ENCODE data around the gene RSL24D1. TPM values are rescaled to one million over a fixed set of nuclear protein-coding genes. Genes with fewer than 3 reads are reported as not detected.
"Not testable (repeated sequence)": the region's sequence is repeated elsewhere in the genome, so short reads cannot be mapped to it uniquely, and the experiment has no call there.

RSL24D1 gene
- total RNA-seq, 2 donors from 2014 or later: 107 to 111 TPM

DNA sequence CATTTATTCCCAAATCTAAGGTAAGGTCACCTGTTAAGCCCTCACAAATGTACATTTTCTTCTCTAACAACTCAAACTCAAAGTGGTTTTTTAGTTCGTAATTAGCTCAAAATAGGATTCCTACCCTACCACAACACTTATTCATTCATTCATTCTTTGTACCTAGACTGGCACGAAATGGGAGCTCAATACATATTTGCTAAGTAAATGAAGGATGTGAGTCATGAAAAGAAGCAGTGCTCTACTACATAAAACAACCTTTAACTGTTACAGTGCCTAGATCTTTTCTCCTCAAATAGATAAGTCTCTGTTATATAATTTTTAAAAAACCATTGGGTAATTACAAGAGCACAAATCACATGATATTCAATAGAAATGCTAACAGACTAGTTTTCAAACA lies 13.1 kb downstream of the RSL24D1 start:
- ATAC-seq (replicated peaks): no peak
- Mint-ChIP-seq H3K36me3 (ENCODE audit: low read depth) (peaks cover 100% of the 10 kb centered on the region), H3K27me3 (no peaks in the 10 kb centered on the region), H3K9me3 (no peaks in the 10 kb centered on the region), H3K4me3 (no peak overlapping the region), H3K27ac (peak overlapping the region; percentile 29), H3K4me1 (peaks cover 16% of the 10 kb centered on the region)

GRCh38 chr15:55179141-55179540 lies 17.6 kb downstream of the RSL24D1 start:
- Mint-ChIP-seq H3K27ac (no peak overlapping the region), H3K9me3 (no peaks in the 10 kb centered on the region), H3K27me3 (no peaks in the 10 kb centered on the region), H3K4me1 (peaks cover 4% of the 10 kb centered on the region), H3K36me3 (ENCODE audit: low read depth) (peaks cover 89% of the 10 kb centered on the region), H3K4me3 (no peak overlapping the region)
- no peak for ATAC-seq (replicated peaks)

DNA sequence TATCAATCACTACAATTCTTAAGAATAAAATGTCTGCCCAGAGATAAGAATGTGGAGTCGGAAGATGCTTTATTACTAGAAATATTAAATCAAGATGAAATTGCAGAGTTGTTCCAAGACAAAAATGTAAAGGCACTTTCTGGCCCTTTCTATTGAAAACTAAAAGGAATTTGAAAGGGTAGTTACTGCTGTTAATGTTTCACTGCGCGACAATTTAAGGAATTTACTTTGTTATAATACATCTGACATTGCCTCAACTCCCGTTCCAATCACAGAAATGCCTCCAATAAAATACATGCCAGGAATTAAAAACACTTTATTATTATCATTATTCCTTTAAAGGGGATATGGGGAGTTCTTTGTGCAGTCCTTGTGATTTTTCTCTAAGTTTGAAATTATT lies 26.4 kb downstream of the RSL24D1 start:
- ATAC-seq (replicated peaks): no peak
- H3K4me1 Mint-ChIP-seq: no peaks in the 10 kb centered on the region
- H3K27me3 Mint-ChIP-seq: no peaks in the 10 kb centered on the region
- H3K4me3 Mint-ChIP-seq: no peak overlapping the region
- no peak overlapping the region for H3K27ac Mint-ChIP-seq
- no peaks in the 10 kb centered on the region for H3K9me3 Mint-ChIP-seq
- peaks cover 10% of the 10 kb centered on the region for H3K36me3 Mint-ChIP-seq (ENCODE audit: low read depth)

- no peaks in the 10 kb centered on the region for H3K9me3 Mint-ChIP-seq
- H3K4me1 Mint-ChIP-seq: no peaks in the 10 kb centered on the region
- ATAC-seq (replicated peaks): peak; percentile 72
- H3K36me3 Mint-ChIP-seq (ENCODE audit: low read depth): no peaks in the 10 kb centered on the region
- H3K4me3 Mint-ChIP-seq: no peak overlapping the region
- no peak overlapping the region for H3K27ac Mint-ChIP-seq
- no peaks in the 10 kb centered on the region for H3K27me3 Mint-ChIP-seq
These were observed 28.3 kb downstream of the RSL24D1 start for GRCh38 chr15:55168350-55168974.

DNA sequence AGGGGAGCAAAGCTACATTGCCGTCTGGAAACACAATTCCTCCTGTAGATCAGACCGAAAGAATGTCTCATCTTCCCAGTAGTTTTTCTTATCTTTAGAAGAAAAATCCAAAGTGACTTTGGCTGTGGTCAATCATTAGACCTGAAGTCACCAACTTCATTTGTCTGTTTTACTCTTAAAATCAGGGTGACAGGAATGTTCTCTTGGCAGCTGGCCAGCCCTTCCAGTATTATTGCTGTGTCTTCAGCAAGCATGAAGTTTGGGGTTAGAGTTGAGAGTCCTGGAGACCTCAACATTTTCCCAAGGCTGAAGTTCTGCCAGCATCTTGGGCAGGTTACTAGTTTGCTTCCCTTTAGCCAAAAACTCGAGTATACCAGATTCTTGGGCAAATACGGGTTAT lies 32.5 kb downstream of the RSL24D1 start:
- no peaks in the 10 kb centered on the region for H3K27me3 Mint-ChIP-seq

DNA sequence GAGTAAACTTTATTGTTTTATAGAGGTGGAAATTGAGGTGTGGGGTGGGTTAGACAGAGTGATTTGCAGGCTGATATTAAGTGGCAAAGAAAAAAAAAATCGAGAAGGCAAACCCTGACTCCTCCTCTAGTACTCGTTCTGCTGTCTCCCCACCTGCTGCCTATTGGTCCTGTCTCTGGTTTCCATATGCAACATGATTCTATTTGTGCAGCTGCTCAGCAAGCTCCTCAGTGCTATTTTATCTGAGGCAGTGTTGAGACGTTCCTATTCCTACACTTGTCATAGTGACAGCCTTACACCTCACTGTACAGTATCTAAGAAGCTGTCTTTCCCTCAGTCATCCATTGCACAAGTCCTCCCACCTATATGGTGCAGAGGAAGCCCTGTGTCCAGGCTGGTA lies 45.1 kb downstream of the RSL24D1 start:
- H3K27me3 Mint-ChIP-seq: no peaks in the 10 kb centered on the region
- H3K4me1 Mint-ChIP-seq: no peaks in the 10 kb centered on the region
- no peak for ATAC-seq (replicated peaks)
- H3K9me3 Mint-ChIP-seq: no peaks in the 10 kb centered on the region
- no peak overlapping the region for H3K4me3 Mint-ChIP-seq
- H3K36me3 Mint-ChIP-seq (ENCODE audit: low read depth): no peaks in the 10 kb centered on the region
- H3K27ac Mint-ChIP-seq: no peak overlapping the region

More for the DNA sequence above, 32.5 kb downstream of the RSL24D1 start:
- no peak overlapping the region for H3K27ac Mint-ChIP-seq
- no peaks in the 10 kb centered on the region for H3K36me3 Mint-ChIP-seq (ENCODE audit: low read depth)
- ATAC-seq (replicated peaks): no peak
- H3K4me3 Mint-ChIP-seq: no peak overlapping the region
- no peaks in the 10 kb centered on the region for H3K4me1 Mint-ChIP-seq
- no peaks in the 10 kb centered on the region for H3K9me3 Mint-ChIP-seq

DNA sequence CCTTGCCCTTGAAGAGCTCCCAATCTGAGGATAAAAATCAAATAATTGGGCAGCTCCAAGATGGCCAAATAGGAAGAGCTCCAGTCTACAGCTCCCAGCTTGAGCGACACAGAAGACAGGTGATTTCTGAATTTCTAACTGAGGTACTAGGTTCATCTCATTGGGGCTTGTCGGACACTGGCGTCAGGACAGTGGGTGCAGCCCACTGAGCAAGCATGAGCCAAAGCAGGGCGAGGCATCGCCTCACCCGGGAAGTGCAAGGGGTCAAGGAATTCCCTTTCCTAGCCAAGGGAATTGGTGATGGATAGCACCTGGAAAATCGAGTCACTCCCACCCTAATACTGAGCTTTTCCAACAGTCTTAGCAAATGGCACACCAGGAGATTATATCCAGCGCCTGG lies 53.6 kb downstream of the RSL24D1 start:
- not testable (repeated sequence) for H3K36me3 Mint-ChIP-seq (ENCODE audit: low read depth); H3K4me1 Mint-ChIP-seq; H3K4me3 Mint-ChIP-seq; H3K9me3 Mint-ChIP-seq; H3K27me3 Mint-ChIP-seq; H3K27ac Mint-ChIP-seq; ATAC-seq (replicated peaks)

GRCh38 chr15:55133972-55134371 lies 62.8 kb downstream of the RSL24D1 start:
- H3K4me3 Mint-ChIP-seq: no peak overlapping the region
- H3K27me3 Mint-ChIP-seq: peaks cover 29% of the 10 kb centered on the region
- H3K27ac Mint-ChIP-seq: no peak overlapping the region
- H3K4me1 Mint-ChIP-seq: no peaks in the 10 kb centered on the region
- no peak for ATAC-seq (replicated peaks)
- peaks cover 21% of the 10 kb centered on the region for H3K9me3 Mint-ChIP-seq
- H3K36me3 Mint-ChIP-seq (ENCODE audit: low read depth): no peaks in the 10 kb centered on the region

GRCh38 chr15:55132672-55133071 lies 64.1 kb downstream of the RSL24D1 start:
- H3K36me3 Mint-ChIP-seq (ENCODE audit: low read depth): no peaks in the 10 kb centered on the region

More at GRCh38 chr15:55132672-55133071, 64.1 kb downstream of the RSL24D1 start:
- H3K27ac Mint-ChIP-seq: no peak overlapping the region
- H3K4me1 Mint-ChIP-seq: no peaks in the 10 kb centered on the region
- peaks cover 21% of the 10 kb centered on the region for H3K27me3 Mint-ChIP-seq
- H3K9me3 Mint-ChIP-seq: peaks cover 14% of the 10 kb centered on the region
- no peak for ATAC-seq (replicated peaks)
- no peak overlapping the region for H3K4me3 Mint-ChIP-seq

Other genes with a start within 250 kb of the RSL24D1 start
- gene RAB27A, start 92.9 kb upstream of the RSL24D1 start, total RNA-seq: 100 to 1,000 TPM in 1 of 2 donors, 10 to 100 TPM in 1; 99.2 to 138 TPM
- gene PIGBOS1, start 122.2 kb upstream of the RSL24D1 start, total RNA-seq: 10 to 100 TPM in 1 of 2 donors, 1 to 10 TPM in 1; 7.8 to 10.9 TPM
- gene PIGB, start 122.3 kb upstream of the RSL24D1 start, total RNA-seq: 10 to 100 TPM; 25.7 to 32.9 TPM
- gene CCPG1, start 211.4 kb upstream of the RSL24D1 start, total RNA-seq: 10 to 100 TPM in 1 of 2 donors, 1 to 10 TPM in 1; 8.7 to 10.9 TPM
- gene PIERCE2, start 211.6 kb upstream of the RSL24D1 start, total RNA-seq: not detected

All from activated T-helper 17 cell treated with anti-CD3 and anti-CD28 coated beads, Interleukin-2, amount 50 U/mL, for 72 hours (primary cell).